Activated naive CD8-positive, alpha-beta T cell treated with anti-CD3 and anti-CD28 coated beads, Interleukin-2, amount 50 U/mL, for 16 hours (primary cell): ENCODE data around the gene GALNT13.

Experiments
- DNase-seq: peaks from one replicate; pipeline ENCODE4 v3.0.0-alpha.2; 2020; ENCODE audit warnings: low read depth, low spot score

The GALNT13 gene

DNA sequence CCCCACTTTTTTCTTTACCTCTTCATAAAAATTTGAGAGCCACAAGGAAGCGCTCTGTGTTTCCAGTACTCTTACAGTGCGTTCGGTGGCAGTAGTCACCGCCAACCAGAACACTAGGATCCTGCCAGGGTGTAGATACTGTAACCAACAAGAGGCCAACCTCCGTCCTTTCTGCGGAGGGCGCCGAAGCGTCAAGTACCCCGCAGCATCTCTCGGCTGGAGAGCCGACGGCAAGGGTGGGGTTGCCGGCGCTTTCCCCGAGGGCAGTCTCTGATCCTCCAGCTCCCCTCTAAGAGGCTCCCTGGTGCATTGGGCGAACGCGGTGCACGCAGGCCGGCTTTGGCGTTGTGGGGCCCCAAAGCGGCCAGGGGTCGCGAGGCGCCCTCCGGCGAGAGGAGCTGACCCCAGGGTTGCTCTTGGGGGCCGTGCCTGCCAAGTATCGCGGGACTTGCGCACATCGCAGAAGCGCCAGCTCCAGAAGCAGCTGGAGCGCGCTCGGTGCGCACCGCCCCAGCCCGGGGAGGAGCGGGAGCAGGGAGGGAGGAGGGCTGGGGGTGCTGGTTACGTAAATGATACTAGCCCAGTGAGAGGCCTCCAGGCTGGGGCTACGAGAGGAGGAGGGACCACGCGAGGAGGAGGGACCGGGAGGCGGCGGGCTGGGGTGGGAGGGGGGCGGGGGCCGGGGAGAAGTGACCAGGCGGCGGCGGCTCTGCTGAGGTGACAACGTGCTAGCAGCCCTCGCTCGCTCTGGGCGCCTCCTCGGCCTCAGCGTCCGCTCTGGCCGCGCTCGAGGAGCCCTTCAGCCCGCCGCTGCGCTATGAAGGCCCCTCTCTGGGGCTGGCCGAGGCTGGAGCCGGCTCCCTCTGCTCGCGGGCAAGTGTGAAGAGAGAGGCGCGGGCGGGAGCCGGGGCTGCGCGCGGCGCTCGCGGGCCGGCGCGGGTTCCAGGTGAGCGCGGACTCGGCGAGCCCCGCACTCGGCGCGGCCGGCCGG lies at the start of gene GALNT13:
GALNT13 (plus strand) TSS at position 692 of the 991 bp plus-strand sequence.
- no peak for DNase-seq

DNA sequence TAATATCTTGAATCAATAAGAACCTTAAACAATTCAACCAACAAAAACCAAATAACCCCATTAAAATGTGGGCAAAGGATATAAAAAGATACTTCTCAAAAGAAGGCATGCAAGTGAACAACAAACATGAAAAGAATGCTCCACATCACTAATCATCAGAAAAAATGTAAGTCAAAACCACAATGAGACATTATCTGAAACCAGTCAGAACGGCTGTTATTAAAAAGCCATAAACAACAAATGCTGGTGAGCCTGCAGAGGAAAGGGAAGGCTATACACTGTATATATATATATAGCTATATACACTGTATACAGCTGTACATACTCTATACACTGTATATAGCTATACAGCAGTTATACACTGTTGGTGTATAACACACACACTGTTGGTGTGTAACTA lies 47.8 kb upstream of the GALNT13 start:
- no peak for DNase-seq

DNA sequence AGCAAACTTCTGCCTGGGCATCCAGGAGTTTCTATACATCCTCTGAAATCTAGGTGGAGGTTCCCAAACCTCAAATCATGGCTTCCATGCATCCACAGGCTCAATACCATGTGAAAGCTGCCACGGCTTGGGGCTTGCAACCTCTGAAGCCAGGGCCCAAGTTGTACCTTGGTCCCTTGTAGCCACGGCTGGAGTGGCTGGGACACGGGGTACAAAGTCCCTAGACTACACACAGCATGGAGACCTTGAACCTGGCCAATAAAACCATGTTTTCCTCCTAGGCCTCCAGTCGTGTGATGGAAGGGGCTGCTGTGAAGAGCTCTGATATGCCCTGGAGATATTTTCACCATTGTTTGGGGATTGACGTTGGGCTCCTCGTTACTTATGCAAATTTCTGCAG lies 43.4 kb upstream of the GALNT13 start:
- no peak for DNase-seq

DNA sequence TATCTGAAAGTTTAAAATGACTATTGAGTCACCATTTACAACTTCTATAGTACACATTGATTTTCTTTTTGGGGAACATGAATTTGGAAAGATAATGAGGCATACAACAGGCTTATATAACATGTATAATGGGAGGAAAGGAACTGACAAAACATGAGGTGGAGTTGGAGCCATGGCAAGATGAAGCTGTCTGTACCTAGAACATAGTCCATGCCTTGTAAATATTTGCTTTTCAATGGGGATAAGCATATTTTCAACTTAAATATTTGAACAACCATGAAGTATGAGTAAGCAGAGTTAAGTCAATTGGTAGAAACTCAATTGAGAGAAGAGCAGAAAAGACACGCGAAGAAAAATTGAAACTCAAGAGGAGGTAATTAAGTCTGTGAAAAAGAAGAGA lies 37.1 kb upstream of the GALNT13 start:
- no peak for DNase-seq

DNA sequence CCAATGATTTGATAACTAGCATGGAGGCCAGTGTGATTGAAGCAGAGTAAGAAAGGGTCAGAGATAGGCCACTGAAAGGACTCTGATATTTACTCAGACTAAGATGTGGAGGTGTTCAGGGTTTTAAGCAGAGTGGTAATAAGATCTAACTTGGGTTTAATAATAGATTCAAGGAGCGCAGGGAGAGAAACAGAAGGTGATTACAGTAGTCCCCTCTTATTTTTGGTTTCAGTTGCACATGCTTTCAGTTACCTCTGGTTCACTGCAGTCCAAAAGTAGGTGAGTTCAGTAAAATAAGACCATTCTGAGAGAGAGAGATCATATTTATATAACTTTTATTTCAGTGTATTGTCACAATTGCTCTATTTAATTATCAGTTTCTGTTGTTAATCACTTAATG lies 13.5 kb upstream of the GALNT13 start:
- DNase-seq: no peak

DNA sequence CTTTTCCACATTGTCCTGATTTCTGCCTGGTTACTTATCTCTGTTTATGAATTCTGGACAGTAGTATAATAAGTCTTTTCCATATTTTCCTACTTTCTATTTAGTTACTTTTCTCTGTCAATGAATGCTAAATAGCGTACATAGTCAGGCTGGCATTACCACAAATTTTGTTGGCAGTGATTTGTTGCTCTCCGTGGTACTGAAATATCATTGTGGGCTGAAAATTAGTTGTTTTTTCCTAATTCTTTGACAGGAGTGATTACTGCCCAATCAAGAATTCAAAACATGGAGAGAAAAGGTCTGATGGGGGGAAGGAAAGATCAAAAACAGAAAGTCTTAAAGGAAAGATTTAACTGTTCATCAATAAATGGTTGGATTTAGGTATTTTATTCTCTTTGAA lies 7.7 kb upstream of the GALNT13 start:
- no peak for DNase-seq

DNA sequence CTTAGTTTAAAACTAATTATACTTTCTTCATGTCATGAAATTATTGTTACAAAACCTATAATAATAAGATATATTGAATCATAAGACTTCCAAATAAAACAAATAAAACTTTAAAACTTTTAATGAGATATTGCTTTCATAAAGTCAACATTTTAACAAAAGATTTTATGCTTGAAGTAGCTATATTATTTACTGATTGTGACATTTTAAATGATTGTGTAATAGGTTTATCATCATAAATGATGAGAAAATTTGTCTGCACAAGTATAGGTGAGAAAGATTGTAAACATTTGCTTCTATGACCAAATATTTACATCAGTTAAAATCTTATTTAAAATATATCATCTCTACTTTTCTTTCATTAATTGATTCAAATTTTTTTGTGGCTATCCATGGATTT lies 5.1 kb upstream of the GALNT13 start:
- no peak for DNase-seq

DNA sequence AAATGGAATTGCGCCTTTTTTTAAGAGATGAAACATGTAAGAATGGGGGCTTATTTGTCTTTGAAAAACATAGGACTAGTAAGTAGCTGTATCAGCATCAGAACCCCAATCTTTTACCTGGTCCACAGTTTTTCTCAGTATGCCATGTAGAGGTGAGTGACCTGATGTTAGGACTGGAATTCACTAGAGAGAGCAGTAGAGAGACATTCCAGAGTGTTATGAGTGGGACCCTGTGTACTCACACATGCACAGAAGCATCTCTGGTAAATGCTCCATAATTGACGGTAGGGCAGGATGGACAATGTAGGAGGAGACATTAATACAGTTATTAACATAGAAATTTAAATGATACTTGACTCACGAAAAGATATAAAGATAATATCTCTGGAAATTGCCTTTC lies 1.4 kb upstream of the GALNT13 start:
- no peak for DNase-seq

DNA sequence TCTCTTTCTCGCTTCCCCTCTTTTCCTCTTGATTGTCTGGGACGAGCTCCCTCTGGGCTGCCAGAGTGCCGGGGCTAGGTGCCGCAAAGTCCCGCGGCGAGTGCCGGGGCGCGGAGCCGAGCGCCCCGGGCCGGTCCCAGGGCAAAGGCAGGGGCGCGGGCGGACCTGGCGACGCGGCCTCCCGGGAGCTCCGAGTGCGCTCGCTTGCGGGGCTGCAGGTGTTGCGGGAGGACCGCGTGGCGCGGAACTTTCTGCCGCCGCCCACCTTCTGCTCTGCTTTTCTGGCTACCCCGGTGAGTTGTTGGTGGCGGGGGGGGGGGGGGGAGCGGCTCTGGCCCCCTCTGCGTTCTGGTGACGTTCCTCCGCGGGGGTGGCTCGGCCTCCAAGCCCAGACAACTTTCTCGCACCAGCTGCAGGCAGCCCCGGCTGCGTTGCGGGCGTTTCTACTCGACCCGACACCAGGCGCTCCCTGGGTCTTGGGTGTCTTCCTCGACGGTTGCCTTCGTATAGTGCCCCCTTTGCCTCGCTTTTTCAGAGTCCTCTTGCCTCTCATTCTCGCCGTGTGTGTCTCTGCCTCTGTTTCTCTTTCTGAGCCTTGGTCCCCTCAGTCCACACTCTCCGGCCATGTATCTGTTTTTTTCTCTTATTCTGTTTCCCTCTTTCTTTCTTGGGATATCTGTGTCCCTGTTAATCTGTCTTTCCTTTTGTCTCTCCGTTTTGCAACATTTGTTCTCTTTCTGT lies 759 bp downstream of the GALNT13 start:
- DNase-seq: no peak

DNA sequence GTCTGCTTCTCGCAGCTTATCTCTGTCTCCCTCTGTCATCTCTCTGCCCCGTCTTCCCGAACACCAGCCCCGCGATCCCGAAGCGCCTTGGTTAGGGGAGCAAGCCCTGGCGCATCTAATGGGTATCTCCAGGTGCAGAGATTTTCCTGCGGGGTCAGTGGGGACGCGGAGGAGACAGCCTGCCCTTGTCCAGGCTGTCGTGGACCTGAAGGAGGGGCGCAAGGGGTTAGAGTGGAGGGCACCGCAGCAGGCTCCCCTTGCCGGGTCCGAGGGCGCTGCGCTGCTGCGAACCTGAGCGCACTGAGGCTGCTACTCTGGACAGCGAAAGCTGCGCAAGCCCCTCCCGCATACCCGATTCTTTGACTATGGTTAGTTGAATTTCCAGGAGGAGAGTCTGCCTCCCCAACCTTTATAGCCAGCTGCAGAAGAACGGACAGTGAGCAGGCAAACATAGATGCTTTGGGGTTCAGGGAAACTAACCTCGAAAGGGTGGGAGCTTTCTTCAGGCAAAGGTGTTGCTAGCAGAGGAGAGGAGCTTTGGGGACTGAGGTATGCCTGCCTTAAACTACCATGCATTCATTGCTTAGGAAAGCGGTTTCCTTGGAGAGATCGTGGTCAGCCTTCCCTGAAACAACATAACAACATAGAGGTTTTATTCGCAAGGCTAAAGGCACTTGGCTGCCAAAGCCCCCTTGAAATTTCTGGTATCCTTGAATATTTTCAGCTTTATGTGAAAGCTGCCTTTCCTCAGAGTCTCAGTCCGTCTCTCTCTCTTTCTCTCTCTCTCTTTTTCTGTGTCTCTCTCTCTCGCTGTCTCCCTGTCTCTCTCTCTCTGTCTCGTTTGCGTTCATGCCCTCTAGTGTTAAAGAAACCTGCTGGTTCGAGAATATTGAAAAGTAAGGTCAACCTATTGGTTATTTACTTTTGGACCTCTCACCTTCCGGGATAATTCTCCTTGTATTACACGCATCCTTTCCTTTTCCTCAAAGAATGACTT lies 1.6 kb downstream of the GALNT13 start:
- no peak for DNase-seq

DNA sequence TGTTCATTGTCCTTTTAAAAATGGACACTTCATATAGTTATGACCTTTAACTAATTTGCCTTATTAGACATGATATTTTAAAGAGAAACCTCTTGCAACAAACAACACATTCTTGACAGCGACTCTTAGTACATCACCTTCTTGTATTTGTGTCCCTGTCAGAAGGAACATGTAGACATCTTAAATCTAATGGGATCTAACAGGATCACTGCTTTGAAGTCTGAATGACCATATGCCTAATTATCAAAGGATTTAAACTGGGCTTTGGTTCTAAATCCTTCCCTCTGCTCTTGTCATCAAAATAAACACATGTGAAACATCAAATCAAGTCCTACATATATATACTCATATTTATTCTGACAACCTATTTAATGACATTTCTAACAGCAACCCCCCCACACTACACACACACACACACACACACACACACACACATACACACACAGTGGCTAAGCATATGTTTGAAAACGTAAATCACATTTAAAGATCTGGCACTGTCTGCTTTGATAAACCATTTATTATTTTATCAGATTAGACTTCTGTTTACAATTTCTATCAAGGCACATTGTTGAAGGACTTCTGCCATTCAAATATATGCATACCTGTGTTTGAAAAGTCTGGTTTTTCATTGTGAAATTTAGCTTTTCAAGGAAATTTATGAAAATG lies 4.2 kb downstream of the GALNT13 start:
- DNase-seq: no peak

DNA sequence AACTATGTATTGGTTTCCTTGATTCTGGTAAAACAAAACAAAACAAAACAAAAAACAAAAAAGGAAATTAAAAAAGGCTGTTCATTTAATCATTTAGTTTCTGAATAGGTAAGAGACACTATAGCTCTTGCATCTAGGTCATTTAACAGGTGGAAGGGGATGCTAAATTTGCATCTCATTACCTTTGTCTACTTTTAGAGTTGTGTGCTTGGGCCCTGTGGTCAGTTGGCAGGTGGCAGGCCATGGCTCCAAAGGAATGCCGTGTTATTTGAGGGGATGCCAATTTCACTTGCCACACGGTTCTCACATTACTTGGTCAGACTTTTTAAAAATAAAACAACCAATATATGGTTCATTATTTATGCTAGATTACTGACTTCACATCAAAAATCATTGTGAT lies 9.2 kb downstream of the GALNT13 start:
- no peak for DNase-seq

DNA sequence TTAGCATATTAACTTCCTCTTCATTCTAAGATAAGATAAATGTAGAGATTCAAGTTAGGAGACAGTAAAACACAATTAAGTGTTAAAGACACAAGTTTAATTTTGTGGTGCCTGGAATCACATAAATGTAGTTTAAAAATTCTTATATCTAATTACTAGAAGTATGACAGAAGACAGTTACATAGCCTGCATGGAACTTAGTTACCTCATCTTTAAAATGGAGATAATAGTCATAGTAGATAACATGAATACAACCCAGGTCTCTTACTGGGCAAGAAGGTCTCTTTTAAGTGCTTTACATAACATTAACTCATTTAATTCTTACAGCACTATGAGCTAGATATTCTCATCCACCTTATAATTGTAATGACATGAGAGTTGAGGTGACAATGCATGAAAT lies 15.1 kb downstream of the GALNT13 start:
- DNase-seq: no peak

DNA sequence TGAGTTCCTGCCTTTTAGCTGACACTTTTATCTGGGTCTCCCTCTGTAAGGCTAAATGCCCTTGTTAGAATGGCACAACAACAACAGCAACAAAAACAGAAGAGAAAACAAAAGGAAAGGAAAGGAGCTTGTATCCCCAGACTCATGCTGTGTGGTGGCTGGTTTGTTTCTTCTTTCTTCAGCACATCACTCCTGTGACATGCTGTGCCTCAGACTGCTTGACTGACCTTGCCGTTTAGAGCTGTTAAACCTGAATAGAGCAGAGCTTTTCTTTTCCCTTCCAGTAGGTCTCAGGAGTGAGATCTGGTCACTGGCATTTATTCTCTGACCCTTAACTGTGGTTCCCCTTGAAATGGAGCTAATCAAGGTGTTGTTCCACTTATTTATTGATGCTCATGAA lies 18.9 kb downstream of the GALNT13 start:
- no peak for DNase-seq

DNA sequence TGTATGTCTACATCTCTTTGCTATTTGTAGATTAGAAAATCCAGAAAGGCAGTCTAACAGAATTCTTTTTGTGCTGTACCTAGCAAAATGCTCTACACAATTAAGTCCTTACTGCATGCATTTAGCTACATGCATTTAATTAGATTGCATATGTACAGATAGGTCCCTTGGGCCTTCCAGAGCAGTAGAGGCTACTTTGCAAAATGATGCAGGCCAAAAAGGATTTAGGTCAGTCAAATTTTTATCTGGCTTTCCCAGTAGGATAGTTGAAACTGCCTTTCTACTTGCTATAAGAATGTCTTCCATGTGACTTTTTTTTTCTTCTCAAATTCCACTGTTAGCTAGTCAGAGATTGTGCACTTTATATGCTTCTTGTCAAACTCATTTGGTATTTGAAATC lies 19.3 kb downstream of the GALNT13 start:
- DNase-seq: no peak

DNA sequence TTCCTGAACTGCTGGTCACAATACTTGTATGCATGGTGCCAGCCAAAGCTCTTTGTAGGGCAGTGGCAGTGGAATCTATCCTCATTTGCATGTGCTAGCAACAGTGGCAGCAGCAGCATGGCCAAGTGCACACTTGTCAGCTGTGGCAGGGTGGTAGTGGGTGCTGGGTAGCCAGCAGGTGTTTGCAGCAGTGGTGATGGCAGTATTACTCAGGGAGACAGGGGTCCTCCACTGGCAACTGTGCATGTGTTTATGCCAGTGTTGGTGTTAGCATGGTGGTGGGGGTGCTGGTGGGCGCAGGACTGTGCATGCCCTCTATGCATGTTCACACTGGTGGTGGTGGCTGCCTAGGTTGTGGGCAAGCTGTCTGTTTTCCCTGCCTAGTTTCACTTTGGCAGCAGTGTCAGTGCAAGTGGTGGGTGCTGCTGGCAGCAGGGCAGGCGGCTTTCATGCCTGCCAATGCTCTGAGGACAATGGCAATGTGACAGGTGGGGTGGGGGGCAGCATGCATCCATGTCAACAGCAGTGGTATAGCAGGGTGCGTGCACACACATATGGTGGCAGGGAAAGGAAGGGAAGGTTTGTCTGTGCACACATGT lies 41.2 kb downstream of the GALNT13 start:
- no peak for DNase-seq

DNA sequence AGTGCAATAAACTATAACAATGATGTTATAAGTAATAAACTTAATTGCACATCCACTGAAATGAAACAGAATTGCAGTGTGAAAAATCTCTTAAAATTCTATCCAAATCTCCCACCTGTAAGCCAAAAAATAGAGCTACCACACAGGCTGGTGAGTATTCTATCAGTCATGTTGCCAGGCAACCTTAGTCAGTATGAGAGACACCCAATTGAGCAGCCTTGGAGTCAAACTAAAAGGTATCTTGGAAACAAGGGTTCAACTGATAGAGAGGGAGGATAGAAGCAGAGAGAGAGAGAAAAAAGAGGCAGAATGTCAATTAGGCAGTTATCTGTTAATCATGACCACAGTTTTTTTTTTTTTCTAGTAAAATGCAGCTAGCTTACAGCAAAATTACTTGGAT lies 45.8 kb downstream of the GALNT13 start:
- no peak for DNase-seq

DNA sequence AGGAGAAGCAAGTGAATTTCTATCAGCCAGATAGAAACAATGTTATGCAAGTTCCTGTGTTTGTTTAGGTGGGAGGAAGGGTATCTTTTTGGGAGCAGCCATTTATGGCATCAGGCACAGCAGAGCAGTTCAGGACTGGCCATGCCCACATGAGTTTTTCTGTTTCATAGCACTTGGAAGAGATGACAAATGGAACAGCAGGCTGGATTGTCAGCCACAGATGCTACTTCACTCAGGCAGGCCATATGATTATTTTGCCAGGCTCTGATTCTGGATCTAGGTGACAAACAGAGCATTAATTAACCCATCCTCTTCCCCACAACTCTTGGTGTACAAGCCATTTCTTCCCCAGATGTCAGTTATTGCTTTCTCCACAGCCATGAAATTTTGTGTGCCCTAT lies 63.8 kb downstream of the GALNT13 start:
- no peak for DNase-seq

DNA sequence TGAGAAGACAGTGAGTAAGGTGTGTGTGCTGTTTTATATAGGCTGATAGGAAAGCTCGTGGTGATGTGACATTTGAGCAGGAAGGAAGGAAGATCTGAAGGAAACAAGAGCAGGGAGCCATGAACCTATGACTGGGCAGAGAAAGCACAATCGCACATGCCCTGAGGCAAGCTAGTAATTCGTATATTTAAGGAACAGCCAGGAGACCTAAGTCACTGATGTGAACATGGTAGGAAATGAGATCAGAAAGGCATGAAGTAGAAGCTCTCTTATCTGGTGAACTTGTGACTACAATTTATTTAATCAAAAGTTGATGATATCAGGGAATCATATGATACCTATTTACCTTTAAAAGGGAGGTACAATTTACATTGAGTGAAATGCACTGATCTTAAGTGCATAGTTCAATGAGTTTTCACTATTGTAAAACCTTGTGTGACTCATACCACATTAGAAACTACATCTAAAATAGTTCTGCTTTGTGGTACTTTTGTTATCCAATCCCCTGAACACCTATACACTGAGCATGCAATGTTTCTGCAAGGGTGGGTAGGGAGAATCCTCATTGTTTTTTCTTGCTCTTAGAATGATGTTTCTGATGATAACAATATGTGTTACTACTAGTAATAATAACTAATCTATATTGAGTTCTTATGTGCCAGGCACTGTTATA lies 67.5 kb downstream of the GALNT13 start:
- DNase-seq: no peak

DNA sequence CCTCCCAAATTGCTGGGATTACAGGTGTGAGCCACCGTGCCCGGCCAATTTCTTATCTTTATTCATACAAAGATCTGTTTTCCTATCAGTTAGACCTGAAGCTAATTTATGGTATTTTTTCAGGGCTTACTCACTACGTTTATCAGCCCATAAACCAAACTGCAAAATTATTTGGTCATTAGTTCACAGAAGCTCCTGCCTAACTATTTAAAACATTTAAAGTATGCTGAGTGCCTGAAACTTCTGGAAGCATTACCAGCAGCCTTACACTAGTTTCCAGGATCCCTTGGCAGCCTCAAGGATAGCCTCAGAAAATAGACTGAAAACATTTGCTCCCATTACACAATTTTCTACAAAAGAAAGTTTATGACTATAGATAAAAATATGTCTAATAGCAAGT lies 68.8 kb downstream of the GALNT13 start:
- DNase-seq: no peak
